ENCODE data around the gene IRF8. TPM values are rescaled to one million over a fixed set of nuclear protein-coding genes. Genes with fewer than 3 reads are reported as not detected.

IRF8 gene
- total RNA-seq (2022; extraction: Qiagen RNA extraction; ENCODE audit: low read depth), result 0.35 to 1.0 TPM (median 0.58 TPM) in 5 replicates

GRCh38 chr16:85898521-85899442 is at the start of gene IRF8:
TSS of gene IRF8 (plus strand) at chr16:85899162. CDS start at chr16:85903016, 3,854 bp downstream.

Other genes with a start within 250 kb of the IRF8 start
- gene GINS2, start 210.2 kb upstream of the IRF8 start, total RNA-seq (2022; extraction: Qiagen RNA extraction; ENCODE audit: low read depth), result 28.9 to 37.3 TPM (median 32.3 TPM) in 5 replicates
- gene C16orf74, start 148.1 kb upstream of the IRF8 start, total RNA-seq (2022; extraction: Qiagen RNA extraction; ENCODE audit: low read depth), result 11.4 to 18.6 TPM (median 16.7 TPM) in 5 replicates
- 59.2 to 83.3 TPM (median 70.4 TPM) in 5 replicates for gene EMC8, start 99.6 kb upstream of the IRF8 start, total RNA-seq (2022; extraction: Qiagen RNA extraction; ENCODE audit: low read depth)
- gene COX4I1, start 99.5 kb upstream of the IRF8 start, total RNA-seq (2022; extraction: Qiagen RNA extraction; ENCODE audit: low read depth), result 788 to 868 TPM (median 791 TPM) in 5 replicates